Uterine smooth muscle cell (primary cell): ENCODE results near the gene NR1D2. TPM values are rescaled to one million over a fixed set of nuclear protein-coding genes. Genes with fewer than 3 reads are reported as not detected.

Source experiments
- total RNA-seq: library from RNA; depleted of rRNA; stranded (reverse); fragments of >200 nt; gene quantifications from 2 replicates; pipeline ENCODE4 v1.2.3, GENCODE V29; 2014

NR1D2 gene
- total RNA-seq, result 71.4 and 73.4 TPM in 2 replicates

DNA sequence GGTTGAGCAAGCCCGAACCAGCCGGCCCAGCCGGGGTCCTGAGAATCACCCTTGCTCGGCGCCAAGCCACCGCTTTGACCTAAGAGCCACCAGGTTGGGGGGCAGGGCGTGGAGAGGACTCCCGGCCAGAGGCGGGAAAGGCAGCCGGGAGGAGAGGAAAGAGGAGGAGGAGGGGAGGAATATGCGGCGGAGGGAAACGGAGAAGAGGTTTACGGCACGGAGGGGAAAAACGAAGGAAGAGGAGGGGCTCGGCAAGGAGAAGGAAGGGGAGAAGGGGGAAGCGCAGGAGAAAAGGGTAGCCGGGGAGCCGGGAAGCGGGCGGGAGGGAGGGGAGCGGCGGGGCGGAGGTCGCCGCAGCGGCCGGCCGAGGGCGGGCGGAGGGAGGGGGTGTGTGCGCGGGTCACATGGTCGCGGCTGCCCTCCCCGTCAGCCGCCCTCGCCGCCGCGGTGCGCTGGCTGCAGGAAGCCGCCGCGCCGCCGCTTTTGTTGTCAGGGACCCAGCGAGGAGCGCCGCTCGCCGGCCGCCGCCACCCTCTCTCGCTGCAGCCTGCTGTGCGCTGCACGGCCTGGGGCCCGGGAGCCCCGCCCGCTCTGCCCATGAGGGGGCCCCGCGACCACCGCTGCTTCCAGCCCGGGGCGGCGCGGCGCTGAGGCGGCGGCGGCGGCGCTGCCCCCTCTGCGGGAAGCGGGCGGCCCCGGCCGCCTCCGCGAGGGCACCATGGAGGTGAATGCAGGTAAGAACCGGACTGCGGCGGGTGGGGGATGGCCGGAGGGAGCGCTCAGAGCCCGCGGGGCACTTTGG lies at the start of gene NR1D2:
Gene NR1D2, plus strand, starts transcription at position 426 of the 802 bp plus-strand sequence. Its CDS starts 293 bp downstream, at position 719.

DNA sequence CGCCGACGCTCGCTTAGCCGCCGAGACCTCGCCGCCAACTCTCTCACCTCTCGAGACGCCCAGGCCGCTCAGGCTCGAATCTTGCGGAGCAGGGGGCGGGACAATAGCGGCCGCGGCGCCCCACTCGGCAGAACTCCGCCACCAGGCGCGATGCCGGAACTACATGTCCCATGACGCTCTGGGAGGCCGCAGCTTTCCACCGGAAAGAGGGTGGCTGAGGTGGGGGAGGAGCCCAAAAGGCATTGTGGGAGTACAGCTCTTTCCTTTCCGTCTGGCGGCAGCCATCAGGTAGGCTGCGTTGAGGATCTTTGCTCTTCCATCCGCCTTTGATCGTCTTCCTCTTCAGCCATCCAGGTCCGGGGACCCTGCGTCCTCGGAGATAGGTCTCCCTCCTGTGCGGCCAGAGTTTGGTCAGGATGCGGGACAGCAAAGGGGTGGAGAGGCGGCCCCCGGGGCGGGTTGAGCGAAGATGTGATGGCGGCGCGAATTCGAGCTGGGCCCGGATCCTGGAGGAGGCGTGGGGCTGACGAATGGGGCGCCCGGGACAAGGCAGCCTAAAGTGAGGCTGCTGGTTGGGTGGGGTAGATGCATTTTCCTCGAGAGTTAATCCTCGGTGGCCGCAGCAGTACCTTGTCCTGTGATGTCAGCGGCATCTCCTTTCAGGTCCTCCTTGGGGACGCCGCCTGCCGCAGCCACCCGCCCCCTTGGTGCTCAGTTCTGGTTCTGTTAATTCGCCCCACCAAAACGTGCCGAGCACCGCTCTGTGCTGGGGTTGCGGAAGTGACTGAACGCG lies 28.0 kb upstream of the NR1D2 start, which contains the start of the genes NKIRAS1 and RPL15:
Gene NKIRAS1, minus strand, starts transcription at position 105 of the 793 bp plus-strand sequence. CDS start 6,086 bp downstream, outside the sequence.
Gene RPL15, plus strand, starts transcription at position 247 of the 793 bp plus-strand sequence. CDS start 728 bp downstream, outside the sequence.

Other genes with a start within 250 kb of the NR1D2 start
- gene UBE2E1, start 139.3 kb upstream of the NR1D2 start, total RNA-seq, result 125 and 203 TPM in 2 replicates
- gene NKIRAS1, start 28.3 kb upstream of the NR1D2 start, total RNA-seq, result 14.2 and 14.4 TPM in 2 replicates
- gene RPL15, start 28.2 kb upstream of the NR1D2 start, total RNA-seq, result 2,608 and 2,649 TPM in 2 replicates